Gastroesophageal sphincter (tissue), 3 donors: ENCODE measurements around the gene CEP164.

Experiments used
- POLR2AphosphoS5 ChIP-seq: sonication (generic); formaldehyde crosslinking; IDR thresholded peaks from one replicate; pipeline ENCODE4 v1.6.1; 2017; ENCODE audit warnings: antibody characterized with exemption
- TF ChIP-seq, protein P1 (sequence below), 4 experiments: fragments of 200-600 bp in 2 of 4; fragments of 450-650 bp in 2 of 4; sonication (generic) in 1 of 4; IDR thresholded peaks; one replicate each; pipeline ENCODE4 v1.5.1; 2017 to 2019; ENCODE audit warnings: antibody characterized with exemption in 4 of 4, mild to moderate bottlenecking in 2 of 4, moderate library complexity in 2 of 4

GRCh38 chr11:117454564-117454917 lies 126.9 kb downstream of the CEP164 start:
- TF ChIP-seq, protein P1, sequence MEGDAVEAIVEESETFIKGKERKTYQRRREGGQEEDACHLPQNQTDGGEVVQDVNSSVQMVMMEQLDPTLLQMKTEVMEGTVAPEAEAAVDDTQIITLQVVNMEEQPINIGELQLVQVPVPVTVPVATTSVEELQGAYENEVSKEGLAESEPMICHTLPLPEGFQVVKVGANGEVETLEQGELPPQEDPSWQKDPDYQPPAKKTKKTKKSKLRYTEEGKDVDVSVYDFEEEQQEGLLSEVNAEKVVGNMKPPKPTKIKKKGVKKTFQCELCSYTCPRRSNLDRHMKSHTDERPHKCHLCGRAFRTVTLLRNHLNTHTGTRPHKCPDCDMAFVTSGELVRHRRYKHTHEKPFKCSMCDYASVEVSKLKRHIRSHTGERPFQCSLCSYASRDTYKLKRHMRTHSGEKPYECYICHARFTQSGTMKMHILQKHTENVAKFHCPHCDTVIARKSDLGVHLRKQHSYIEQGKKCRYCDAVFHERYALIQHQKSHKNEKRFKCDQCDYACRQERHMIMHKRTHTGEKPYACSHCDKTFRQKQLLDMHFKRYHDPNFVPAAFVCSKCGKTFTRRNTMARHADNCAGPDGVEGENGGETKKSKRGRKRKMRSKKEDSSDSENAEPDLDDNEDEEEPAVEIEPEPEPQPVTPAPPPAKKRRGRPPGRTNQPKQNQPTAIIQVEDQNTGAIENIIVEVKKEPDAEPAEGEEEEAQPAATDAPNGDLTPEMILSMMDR (IDR thresholded peaks at IDR 0.05) = no peak
- no peak for TF ChIP-seq POLR2AphosphoS5
